ENCODE results near the gene KRT85.

GRCh38 chr12:52356762-52357580, 10.3 kb downstream of the KRT85 start:
- no peak for TF ChIP-seq CTCF (conservative IDR thresholded peaks at IDR 0.05; ENCODE audit: low read length)
- no peak for TF ChIP-seq EZH2phosphoT487 (IDR thresholded peaks at IDR 0.05; ENCODE audit: borderline replicate concordance)
